GM12872 (cell line): ENCODE measurements around the gene GALNT1.

Source experiments
- TF ChIP-seq, protein P1 (sequence below): IDR thresholded peaks from 3 replicates; pipeline ENCODE4 v1.5.1; 2011; ENCODE audit warnings: low read depth, mild to moderate bottlenecking, low read length, moderate library complexity; ENCODE audit not compliant: insufficient read depth

GALNT1 gene

DNA sequence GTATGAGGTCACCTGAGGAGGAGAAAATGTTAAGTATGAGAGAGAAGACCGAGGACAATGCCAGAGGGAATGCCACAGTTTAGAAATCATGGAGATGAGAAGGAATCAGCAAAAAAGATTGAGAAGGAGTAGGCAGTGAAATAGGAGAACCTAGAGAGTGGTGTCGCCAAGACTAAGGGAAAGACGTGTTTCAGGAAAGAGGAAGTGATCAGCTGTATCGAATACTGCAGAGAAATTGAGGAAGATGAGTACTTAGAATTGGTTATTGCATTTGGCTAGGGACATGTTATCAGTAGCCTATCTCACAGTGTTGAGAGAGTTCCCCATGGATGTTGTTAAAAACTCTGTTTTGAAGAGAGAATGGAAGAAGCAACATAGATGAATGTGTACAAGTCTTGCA lies 112.3 kb downstream of the GALNT1 start:
- TF ChIP-seq, protein P1, sequence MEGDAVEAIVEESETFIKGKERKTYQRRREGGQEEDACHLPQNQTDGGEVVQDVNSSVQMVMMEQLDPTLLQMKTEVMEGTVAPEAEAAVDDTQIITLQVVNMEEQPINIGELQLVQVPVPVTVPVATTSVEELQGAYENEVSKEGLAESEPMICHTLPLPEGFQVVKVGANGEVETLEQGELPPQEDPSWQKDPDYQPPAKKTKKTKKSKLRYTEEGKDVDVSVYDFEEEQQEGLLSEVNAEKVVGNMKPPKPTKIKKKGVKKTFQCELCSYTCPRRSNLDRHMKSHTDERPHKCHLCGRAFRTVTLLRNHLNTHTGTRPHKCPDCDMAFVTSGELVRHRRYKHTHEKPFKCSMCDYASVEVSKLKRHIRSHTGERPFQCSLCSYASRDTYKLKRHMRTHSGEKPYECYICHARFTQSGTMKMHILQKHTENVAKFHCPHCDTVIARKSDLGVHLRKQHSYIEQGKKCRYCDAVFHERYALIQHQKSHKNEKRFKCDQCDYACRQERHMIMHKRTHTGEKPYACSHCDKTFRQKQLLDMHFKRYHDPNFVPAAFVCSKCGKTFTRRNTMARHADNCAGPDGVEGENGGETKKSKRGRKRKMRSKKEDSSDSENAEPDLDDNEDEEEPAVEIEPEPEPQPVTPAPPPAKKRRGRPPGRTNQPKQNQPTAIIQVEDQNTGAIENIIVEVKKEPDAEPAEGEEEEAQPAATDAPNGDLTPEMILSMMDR: no peak

DNA sequence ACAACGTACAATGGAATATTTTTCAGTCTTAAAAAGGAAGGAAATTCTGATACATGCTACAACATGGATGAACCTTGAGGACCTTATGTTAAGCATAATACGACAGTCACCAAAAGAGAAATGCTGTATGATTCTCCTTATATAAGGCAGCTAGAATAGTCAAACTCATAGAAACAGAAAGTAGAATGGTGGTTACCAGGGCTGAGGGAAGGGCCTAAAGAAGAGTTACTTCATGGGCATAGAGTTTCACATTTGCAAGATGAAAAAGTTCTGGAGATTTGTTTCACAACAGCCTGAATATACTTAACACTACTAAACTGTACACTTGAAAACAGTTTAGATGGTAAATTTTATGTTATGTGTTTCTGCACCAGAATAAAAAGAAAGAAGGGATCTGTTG lies 113.3 kb downstream of the GALNT1 start:
- TF ChIP-seq, protein P1: no peak

DNA sequence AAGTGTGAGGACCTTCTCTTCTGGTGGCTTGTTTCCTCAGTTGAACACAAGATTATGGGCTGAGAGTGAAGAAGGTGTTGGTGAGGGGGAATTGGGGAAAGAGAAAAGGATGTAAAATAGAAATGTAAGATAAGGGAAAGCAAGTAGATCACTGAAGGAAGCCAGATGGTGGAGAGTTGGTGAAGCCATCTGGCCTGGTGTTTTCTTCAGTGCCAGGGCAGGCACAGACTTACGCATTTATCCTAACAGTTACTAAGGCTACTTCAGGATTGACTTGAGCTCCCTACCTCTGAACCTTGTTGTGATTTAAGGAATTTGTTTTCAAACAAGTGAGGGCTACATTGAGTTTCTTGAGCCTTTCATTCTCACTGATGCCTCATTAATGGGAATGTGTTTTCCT lies 113.8 kb downstream of the GALNT1 start:
- TF ChIP-seq, protein P1: no peak

DNA sequence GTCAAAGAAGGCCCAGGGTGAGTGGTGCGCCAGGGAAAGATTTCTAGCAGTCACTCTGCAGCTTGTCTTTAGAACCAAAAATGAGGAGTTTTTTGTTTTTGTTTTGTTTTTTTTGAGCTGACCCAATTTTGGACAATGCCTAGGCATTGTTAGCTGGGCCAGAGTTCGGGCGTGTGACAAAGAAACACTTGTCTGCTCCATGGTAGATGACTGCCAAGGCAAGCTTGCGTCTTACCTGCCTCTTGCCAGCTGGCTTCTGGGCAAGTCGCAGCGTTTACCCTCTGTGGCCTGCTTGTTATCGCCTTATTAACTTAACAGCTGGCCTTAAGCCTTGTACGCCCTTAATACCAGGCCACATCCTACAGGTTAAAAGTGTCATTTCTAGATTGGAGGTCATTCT lies 114.3 kb downstream of the GALNT1 start:
- TF ChIP-seq, protein P1: no peak

DNA sequence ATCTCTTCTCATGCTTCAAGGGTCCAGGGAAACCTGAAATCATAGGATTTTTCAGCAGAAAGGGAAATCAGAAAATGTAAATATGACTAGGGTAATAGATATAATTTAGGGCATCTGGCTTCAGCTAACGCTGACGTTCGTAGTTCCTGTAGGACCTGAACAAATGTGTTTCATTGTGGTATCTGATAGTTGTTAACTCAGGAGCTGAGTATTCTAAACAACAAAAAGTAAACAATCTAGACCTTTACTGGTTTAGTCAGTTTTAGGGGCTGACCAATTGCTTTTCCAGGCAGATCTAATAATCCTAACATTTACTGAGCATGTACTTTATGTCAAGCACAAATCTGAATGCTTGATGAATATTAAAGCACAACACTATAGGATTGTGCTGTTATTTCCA lies 114.8 kb downstream of the GALNT1 start:
- TF ChIP-seq, protein P1: no peak

DNA sequence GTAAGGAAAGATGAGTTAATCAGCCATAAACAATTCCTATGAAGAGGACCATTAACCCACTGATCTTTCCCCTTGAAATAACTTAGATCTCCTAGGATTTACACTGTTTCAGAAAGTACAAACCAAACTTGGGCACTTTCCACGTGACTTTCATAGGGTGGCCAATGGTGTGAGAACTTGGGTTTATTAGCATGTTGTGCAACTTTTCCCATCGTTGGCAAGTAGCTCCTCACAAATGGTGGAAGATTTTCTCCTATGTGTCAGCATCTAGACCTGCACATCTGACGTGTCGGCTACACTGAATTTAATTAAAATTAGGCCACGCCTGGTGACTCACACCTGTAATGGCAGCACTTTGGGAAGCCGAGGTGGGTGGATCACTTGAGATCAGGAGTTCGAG lies 116.3 kb downstream of the GALNT1 start:
- TF ChIP-seq, protein P1: no peak

DNA sequence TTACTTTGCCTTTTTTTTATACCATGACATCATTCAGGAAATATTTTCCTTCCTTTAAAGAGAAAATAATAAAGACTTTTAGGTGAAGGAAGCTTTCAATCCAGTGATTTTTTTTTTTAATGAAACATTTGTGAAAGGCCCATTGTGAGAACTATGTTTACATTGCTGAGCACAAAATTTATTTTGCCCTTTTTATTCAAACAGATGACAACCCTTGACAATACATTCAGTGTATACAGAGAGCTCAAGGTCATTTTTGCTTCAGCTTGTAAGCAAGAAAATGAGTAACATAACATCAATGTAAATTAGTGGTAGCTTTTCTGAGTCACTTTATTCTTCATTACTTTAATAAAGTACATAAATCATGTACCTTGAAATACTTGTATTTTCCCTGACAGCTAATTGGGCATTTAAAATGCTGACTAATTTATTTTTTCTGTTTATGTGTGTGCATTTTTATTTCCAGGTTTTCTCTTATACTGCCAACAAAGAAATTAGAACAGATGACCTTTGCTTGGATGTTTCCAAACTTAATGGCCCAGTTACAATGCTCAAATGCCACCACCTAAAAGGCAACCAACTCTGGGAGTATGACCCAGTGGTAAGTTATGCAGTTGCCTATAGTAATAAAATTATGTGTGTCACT lies 121.6 kb downstream of the GALNT1 start:
- TF ChIP-seq, protein P1: no peak
